HG03135 (cell line): Measurements from ENCODE around the gene PSMF1.
"Not testable (repeated sequence)": the region's sequence is repeated elsewhere in the genome, so short reads cannot be mapped to it uniquely, and the experiment has no call there.

Source experiments
- ATAC-seq: cut with Tn5 transposase; IDR thresholded peaks from one replicate; pipeline ENCODE4 v1.9.1; 2021; ENCODE audit warnings: mild to moderate bottlenecking, moderate library complexity; ENCODE audit not compliant: unreplicated experiment

PSMF1 gene

GRCh38 chr20:1122388-1123315, 4.2 kb downstream of the PSMF1 start:
- ATAC-seq: no peak

DNA sequence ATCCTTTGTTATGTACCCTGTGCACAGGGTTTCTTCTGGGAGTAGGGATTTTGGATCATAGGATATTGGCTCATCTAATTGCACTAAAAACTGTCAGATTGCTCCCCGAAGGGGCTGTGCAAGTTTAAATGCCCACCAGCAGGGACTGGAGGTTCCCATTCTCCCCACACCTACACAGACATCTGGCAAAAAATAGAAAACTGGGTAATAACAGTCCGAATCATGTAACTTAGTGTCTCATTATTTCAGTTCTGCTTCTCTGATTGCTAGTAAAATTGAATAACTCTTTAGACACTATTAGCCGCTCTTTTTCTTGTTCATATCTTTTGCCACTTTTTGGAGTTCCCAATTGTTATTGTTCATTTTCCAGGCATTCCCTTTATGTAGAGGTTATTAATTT, 5.3 kb downstream of the PSMF1 start:
- no peak for ATAC-seq

DNA sequence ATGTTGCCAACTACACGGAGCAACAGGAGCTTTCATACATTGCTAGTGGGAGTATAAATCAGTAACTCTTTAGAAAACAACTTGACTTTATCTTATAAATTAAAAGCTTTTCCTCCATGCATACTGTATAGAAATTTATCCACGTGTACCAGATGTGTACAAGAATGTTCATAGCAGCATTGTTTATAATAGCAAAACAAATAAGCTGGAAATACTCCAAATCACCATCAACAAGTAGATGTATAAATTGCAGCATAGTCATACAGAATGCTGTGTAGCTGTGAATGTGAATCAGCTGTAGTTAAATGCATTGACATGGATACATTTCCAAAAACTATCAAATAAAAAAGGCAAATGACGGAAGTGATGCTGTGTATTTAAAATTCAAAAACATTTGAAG, 6.0 kb downstream of the PSMF1 start:
- no peak for ATAC-seq

- ATAC-seq: no peak
Measured at GRCh38 chr20:1125277-1125676, 6.9 kb downstream of the PSMF1 start.

DNA sequence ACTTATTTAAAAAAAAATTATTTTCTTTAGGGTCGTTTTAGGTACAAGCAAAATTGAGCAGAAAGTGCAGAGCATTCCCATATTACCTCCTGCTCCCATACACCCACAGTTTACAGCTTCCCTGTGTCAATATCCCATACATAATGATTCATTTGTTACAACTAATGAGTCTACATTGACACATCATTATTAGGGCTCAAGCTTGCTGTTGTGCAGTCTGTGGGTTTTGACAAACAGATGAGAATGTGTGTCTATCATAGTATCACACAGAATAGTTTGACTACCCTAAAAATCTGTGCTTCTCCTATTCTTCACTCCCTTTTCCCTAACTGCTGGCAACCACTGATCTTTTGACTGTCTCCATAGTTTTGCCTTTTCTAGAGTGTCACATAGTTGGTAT, 9.4 kb downstream of the PSMF1 start:
- ATAC-seq: no peak

- no peak for ATAC-seq
Measured at GRCh38 chr20:1130058-1130694, 11.8 kb downstream of the PSMF1 start.

GRCh38 chr20:1130847-1131246, 12.4 kb downstream of the PSMF1 start:
- no peak for ATAC-seq

DNA sequence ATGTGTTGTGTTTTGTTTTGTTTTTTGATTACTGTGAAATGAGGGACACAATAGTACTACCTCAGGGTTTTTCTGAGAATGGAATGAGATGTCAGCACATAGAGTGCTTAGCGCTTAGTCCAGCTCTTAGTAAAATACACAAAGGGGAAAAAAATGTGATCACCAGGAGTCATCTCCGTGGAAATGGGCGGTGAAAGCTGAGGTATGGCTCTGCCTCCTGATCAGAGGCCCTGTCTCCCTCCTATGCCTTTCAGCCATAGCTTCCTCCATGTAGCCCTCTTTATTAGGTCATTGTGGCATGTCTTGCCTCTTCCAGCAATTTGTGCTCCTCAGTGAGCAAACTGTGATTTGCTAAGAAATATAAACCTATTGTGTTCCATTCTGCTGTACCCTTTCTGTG, 13.0 kb downstream of the PSMF1 start:
- ATAC-seq: no peak

DNA sequence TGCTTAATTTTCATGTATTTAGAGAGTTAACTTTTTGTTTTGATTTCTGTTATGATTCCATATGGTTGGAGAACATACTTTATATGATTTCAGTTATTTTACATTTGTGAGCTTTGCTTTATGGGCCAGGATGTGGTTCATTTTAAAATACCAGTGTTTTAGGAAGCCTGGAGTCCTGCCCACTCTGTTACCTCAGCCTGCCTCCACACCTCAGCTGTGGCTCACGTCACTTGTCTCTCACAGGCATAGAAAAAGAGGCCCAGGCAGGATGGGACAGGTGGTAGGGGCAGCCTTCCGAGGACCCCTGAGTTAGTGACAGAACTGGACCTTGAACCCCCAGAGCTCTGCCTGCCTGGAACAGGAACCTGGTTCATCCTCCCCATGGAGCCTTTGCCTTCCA, 16.0 kb downstream of the PSMF1 start:
- ATAC-seq: no peak

- no peak for ATAC-seq
Measured at GRCh38 chr20:1134836-1135235, 16.4 kb downstream of the PSMF1 start.

- no peak for ATAC-seq
Measured at GRCh38 chr20:1137236-1137635, 18.8 kb downstream of the PSMF1 start.

DNA sequence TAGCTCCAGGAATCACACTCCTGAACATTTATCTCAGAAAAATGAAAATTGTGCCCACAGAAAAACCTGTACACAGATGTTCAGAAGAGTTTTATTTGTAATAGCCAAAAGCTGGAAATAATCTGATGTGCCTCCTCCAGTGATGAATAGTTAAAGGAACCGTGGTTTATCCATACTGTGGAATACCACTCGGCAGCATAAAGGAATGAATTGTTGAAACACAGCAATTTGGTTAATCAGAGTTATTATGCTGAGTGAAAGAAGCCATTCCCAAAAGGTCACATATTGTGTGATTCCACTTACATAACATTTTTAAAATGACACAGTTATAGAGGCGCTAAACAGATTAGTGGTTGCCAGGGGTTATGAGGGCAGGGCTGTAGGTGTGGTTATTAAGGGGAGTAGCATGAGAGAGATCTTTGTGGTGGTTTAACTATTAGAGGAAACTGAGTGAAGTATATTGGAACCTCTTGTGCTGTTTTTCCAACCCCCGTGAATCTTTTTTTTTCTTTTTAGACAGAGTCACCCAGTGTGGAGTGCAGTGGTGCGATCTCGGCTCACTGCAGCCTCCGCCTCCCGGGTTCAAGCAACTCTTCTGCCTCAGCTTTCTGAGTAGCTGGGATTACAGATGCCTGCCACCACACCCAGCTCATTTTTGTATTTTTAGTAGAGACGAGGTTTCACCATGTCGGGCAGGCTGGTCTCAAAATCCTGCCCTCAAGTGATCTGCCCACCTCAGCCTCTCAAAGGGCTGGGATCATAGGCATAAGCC, 26.2 kb downstream of the PSMF1 start:
- no peak for ATAC-seq

DNA sequence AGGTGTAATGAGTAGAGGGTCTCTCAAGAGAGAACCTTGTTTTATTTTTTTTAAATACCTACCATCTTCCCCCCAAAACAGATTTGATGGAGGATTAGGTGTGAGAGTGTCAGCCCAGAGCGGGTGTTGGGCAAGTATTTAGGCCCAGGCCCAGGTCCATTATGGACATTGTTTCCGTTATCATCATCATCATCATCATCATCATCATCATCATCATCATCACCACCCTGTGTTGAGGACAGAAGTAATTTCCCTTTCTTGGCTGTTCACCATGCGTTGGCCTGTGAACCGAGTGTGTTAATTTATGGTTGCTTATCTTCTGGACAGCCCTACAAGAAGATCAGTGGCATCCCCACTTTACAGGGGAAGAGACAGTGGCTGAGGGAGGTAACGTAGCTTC, 28.6 kb downstream of the PSMF1 start:
- no peak for ATAC-seq

DNA sequence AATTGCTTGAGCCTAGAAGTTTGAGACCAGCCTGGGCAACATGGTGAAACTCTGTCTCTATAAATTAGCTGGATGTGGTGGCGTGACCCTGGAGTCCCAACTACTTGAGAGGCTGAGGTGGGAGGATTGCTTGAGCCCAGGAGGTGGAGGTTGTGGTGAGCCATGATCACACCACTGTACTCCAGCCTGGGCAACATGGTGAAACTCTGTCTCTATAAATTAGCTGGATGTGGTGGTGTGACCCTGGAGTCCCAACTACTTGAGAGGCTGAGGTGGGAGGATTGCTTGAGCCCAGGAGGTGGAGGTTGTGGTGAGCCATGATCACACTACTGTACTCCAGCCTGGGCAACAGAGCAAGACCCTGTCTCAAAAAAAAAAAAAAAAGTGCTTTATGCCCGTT, 31.4 kb downstream of the PSMF1 start:
- ATAC-seq: not testable (repeated sequence)

DNA sequence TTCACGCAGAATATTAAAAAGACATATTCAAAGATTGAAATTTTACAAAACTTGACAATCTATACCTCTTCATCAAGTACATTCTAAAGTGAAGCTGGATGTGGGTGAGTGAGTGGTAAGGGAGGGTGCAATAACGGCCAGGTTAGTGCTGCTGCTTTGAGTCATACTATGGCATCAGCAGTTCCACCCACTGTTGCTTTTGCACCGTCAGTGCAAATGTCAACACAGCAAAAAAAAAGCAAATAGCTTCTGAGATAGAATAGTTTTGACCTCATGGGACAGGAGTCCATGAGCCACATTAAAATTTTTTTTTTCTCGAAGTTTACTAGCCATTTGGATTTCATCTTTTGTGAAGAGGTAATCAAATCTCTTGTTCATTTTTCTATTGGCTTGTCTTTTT, 31.8 kb downstream of the PSMF1 start:
- ATAC-seq: no peak

DNA sequence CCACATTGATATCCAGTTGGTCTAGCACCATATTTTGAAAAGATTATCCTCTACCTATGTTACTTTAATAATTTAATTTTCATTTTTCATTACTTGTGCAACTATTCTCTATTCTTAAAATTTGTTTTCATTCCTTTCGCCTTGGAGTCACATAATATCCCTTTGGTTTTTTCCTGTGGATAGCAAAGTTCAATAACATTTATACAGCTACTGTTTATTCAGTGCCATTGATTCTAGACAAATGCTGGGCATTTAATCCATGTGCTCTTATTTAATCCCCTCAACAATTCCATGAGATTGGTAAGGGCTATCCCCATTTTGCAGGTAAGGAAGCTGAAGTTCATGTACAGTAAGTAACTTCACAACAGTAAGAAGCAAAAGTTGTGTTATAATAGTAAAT, 32.6 kb downstream of the PSMF1 start:
- ATAC-seq: no peak

- ATAC-seq: no peak
Measured at GRCh38 chr20:1154226-1154625, 35.8 kb downstream of the PSMF1 start.

GRCh38 chr20:1154691-1155090, 36.3 kb downstream of the PSMF1 start:
- ATAC-seq: no peak

DNA sequence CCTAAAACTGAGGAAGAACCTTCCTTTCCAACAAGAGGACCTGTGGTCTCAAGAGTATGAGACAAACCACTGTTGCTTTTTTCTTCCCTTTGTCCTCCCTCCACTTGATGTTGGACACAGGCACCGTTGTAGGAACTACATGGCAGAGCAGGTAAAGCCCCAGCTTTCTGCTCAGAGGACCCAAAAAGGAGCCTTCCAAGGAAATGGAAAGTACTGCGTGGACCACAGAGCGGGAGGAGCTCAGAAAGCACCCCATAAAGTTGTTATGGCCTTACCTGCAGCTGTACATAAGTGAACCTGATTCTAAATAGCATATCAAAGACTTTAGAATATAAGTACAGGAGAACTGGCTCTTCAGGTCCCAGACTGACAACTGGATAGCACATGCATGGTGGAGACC, 36.9 kb downstream of the PSMF1 start:
- no peak for ATAC-seq

DNA sequence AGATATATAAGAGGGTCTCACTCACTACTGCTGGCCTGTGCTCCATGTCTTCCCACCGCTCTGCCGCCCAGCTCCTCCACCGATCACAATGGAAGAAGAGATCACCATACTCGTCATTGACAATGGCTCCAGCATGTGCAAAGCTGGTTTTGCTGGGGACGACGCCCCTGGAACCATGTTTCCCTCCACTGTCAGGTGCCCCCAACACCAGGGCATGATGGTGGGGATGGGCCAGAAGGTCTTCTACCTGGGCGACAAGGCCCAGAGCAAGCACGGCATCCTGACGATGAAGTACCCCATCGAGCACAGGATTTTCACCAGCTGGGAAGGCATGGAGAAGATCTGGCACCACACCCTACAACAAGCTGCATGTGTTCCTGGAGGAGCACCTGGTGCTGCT, 42.1 kb downstream of the PSMF1 start:
- no peak for ATAC-seq

DNA sequence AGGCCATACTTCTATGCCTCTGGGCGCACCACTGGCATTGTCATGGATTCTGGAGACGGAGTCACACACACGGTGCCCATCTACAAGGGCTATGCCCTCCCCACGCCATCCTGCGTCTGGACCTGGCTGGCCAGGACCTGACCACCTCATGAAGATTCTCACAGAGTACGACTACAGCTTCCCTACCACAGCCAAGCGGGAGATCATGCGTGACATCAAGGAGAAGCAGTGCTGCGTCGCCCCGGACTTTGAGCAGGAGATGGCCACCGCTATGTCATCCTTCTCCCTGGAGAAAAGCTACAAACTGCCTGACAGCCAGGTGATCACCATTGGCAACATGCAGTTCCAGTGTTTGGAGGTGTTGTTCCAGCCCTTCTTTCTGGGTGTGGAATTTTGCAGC, 42.6 kb downstream of the PSMF1 start:
- ATAC-seq: no peak

DNA sequence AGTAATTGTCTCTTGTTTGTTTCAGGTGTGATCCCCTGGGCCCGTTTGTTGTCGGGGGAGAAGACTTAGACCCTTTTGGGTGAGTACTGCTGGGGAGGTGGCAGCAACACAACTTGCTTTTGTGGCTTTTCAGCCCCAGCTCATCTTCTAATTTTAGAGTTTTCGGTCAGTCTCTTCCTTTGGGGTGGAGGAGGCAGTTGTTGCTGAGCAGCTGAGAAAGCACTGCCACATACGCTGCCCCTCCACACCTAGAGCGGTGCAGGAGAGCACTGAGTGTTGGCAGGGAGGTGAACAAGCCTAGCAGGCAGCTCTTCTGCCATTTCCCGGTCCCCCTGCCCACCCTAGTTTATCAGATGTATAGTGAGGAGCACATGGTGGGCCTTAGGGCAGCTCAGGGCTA, 44.7 kb downstream of the PSMF1 start:
- ATAC-seq: no peak
